Gastroesophageal sphincter (tissue), 3 donors: ENCODE measurements around the gene FAM53B.

Experiments
- EP300 ChIP-seq: sonication (generic); formaldehyde crosslinking; IDR thresholded peaks from one replicate; pipeline ENCODE4 v1.6.1; 2017; ENCODE audit warnings: antibody characterized with exemption, mild to moderate bottlenecking
- POLR2A ChIP-seq, 2 donors: fragments of 450-650 bp; IDR thresholded peaks; one replicate each; pipeline ENCODE4 v1.6.1; 2017; ENCODE audit warnings: antibody characterized with exemption in 2 of 2, mild to moderate bottlenecking in 2 of 2, moderate library complexity in 1 of 2
- POLR2AphosphoS5 ChIP-seq: sonication (generic); formaldehyde crosslinking; IDR thresholded peaks from one replicate; pipeline ENCODE4 v1.6.1; 2017; ENCODE audit warnings: antibody characterized with exemption
- TF ChIP-seq, protein P1 (sequence below), 4 experiments: fragments of 200-600 bp in 2 of 4; fragments of 450-650 bp in 2 of 4; sonication (generic) in 1 of 4; IDR thresholded peaks; one replicate each; pipeline ENCODE4 v1.5.1; 2017 to 2019; ENCODE audit warnings: antibody characterized with exemption in 4 of 4, mild to moderate bottlenecking in 2 of 4, moderate library complexity in 2 of 4

GRCh38 chr10:124709861-124710260, 34.3 kb downstream of the FAM53B start:
- TF ChIP-seq POLR2A (IDR thresholded peaks at IDR 0.05) (no peak), EP300 (no peak), POLR2AphosphoS5 (no peak)
- TF ChIP-seq, protein P1, sequence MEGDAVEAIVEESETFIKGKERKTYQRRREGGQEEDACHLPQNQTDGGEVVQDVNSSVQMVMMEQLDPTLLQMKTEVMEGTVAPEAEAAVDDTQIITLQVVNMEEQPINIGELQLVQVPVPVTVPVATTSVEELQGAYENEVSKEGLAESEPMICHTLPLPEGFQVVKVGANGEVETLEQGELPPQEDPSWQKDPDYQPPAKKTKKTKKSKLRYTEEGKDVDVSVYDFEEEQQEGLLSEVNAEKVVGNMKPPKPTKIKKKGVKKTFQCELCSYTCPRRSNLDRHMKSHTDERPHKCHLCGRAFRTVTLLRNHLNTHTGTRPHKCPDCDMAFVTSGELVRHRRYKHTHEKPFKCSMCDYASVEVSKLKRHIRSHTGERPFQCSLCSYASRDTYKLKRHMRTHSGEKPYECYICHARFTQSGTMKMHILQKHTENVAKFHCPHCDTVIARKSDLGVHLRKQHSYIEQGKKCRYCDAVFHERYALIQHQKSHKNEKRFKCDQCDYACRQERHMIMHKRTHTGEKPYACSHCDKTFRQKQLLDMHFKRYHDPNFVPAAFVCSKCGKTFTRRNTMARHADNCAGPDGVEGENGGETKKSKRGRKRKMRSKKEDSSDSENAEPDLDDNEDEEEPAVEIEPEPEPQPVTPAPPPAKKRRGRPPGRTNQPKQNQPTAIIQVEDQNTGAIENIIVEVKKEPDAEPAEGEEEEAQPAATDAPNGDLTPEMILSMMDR (IDR thresholded peaks at IDR 0.05), result no peak
